HG02981 (cell line): ENCODE results near the gene PRUNE1.

Source experiments
- ATAC-seq: cut with Tn5 transposase; IDR thresholded peaks from one replicate; pipeline ENCODE4 v1.9.1; 2021; ENCODE audit warnings: mild to moderate bottlenecking, moderate library complexity; ENCODE audit not compliant: unreplicated experiment

PRUNE1 gene

GRCh38 chr1:150976879-150977694 is 31.2 kb upstream of the PRUNE1 start:
- no peak for ATAC-seq

GRCh38 chr1:150979092-150980056 is 28.9 kb upstream of the PRUNE1 start:
- no peak for ATAC-seq

- ATAC-seq = no peak
Observed at GRCh38 chr1:150981177-150981804, 27.0 kb upstream of the PRUNE1 start.

GRCh38 chr1:150981805-150982712 is 26.2 kb upstream of the PRUNE1 start, which contains the start of gene ANXA9:
Gene ANXA9, plus strand, starts transcription at chr1:150982292. Its CDS starts 814 bp downstream, at chr1:150983106.
- no peak for ATAC-seq

GRCh38 chr1:150985179-150985825 is 22.9 kb upstream of the PRUNE1 start:
- no peak for ATAC-seq

- no peak for ATAC-seq
Observed at GRCh38 chr1:150987924-150988323, 20.3 kb upstream of the PRUNE1 start.

GRCh38 chr1:150992626-150993025 is 15.6 kb upstream of the PRUNE1 start:
- no peak for ATAC-seq

GRCh38 chr1:150994248-150994647 is 14.0 kb upstream of the PRUNE1 start:
- no peak for ATAC-seq

- ATAC-seq = no peak
Observed at GRCh38 chr1:150995460-150995859, 12.8 kb upstream of the PRUNE1 start.

- ATAC-seq = no peak
Observed at GRCh38 chr1:150995896-150996295, 12.4 kb upstream of the PRUNE1 start.

GRCh38 chr1:150997126-150997872 is 10.9 kb upstream of the PRUNE1 start:
- ATAC-seq = no peak

GRCh38 chr1:150997949-150998348 is 10.3 kb upstream of the PRUNE1 start:
- ATAC-seq = no peak

- no peak for ATAC-seq
Observed at GRCh38 chr1:150999051-150999674, 9.1 kb upstream of the PRUNE1 start.

GRCh38 chr1:150999926-151000325 is 8.3 kb upstream of the PRUNE1 start:
- no peak for ATAC-seq

GRCh38 chr1:151000408-151000807 is 7.8 kb upstream of the PRUNE1 start:
- ATAC-seq = no peak

- ATAC-seq = no peak
Observed at GRCh38 chr1:151001602-151002001, 6.6 kb upstream of the PRUNE1 start.

- ATAC-seq = no peak
Observed at GRCh38 chr1:151002051-151002450, 6.2 kb upstream of the PRUNE1 start.

GRCh38 chr1:151002611-151003010 is 5.6 kb upstream of the PRUNE1 start:
- no peak for ATAC-seq
